ENCODE data around the gene SSH2. TPM values are rescaled to one million over a fixed set of nuclear protein-coding genes. Genes with fewer than 3 reads are reported as not detected.
A peak's percentile ranks its signal among the peaks of the same experiment; 100 is the strongest.
"Not testable (repeated sequence)": the region's sequence is repeated elsewhere in the genome, so short reads cannot be mapped to it uniquely, and the experiment has no call there.

SSH2 gene
- total RNA-seq, 1 donor from 2014 or later = 37.6 TPM

DNA sequence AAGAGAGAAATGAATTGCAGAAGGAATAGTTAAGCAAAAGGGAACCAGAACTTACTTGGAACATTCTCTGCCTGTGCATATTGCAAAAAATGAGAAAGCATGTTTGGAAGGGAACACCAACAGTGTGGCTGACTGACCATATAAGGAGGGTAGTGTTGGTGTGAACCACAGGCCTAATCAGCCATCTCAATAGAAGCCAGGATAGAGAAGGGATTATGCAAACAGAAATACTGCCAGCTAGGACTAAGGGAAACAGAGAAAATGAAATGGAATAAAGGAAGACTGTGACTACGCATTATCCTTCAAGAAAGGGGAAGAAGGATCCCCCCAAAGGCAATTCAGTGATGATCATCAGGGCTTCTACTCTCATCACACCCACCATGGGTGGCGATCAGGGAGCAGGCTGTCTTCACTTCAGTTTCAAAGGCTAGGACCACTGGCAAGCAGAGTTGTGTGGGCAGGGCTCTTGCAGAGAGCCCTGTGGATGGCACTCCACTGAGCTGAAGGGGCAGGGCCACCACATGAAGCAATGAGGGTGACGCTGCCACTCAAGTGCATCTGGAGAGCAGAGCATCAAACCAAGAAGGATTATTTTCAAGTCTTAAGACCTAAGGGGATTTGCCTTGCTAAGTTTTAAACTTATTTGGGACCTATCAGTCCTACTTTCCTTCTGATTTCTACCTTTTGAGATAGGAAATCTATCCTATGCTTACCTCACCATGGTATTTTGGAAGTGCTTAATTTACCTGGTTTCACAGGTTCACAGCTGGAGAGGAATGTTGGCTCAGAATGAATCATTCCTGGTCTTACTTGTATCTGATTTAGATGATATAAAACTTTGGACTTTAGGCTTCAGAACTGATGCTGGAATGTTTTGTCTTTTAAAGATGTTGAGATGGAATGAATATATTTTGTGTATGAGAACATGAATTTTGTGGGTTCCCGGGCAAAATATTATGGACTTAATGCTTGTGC lies 140.5 kb downstream of the SSH2 start:
- no peaks in the 10 kb centered on the region for H3K4me1 ChIP-seq
- no peak for DNase-seq (ENCODE audit: extremely low spot score in 2 of 2)
- intact Hi-C loops (cut with DNase I) = loop anchor here (5.0 kb wide), 1 partner anchor 212 kb away; no protein-coding TSS in a partner anchor
- H3K27ac ChIP-seq = no peak overlapping the region
- H3K27me3 ChIP-seq = no peaks in the 10 kb centered on the region
- H3K4me3 ChIP-seq = no peak overlapping the region
- H3K9me3 ChIP-seq = no peaks in the 10 kb centered on the region
- TF ChIP-seq POLR2A (IDR thresholded peaks at IDR 0.05) (no peak), POLR2AphosphoS5 (IDR thresholded peaks at IDR 0.05; ENCODE audit: insufficient read depth in 1 of 2, low read depth in 1 of 2) (no peak)
- TF ChIP-seq, protein P1, sequence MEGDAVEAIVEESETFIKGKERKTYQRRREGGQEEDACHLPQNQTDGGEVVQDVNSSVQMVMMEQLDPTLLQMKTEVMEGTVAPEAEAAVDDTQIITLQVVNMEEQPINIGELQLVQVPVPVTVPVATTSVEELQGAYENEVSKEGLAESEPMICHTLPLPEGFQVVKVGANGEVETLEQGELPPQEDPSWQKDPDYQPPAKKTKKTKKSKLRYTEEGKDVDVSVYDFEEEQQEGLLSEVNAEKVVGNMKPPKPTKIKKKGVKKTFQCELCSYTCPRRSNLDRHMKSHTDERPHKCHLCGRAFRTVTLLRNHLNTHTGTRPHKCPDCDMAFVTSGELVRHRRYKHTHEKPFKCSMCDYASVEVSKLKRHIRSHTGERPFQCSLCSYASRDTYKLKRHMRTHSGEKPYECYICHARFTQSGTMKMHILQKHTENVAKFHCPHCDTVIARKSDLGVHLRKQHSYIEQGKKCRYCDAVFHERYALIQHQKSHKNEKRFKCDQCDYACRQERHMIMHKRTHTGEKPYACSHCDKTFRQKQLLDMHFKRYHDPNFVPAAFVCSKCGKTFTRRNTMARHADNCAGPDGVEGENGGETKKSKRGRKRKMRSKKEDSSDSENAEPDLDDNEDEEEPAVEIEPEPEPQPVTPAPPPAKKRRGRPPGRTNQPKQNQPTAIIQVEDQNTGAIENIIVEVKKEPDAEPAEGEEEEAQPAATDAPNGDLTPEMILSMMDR (IDR thresholded peaks at IDR 0.05) = no peak
- H3K36me3 ChIP-seq = no peaks in the 10 kb centered on the region

DNA sequence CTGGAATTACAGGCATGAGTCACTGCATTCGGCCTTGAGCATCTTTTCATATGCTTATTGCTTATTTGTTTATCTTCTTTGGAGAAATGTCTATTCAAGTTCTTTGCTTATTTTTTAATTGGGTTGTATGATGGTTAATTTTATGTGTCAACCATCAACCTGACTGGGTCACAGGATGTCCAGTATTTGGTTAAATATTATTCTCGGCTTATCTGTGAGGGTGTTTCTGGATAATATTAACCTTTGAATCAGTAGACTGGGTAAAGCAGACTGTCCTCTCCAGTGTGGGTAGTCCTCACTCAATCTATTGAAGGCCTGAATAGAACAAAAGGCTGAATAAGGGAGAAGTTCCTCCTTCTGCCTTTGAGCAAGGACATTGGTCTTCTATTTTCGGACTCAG lies 142.0 kb downstream of the SSH2 start:
- H3K27ac ChIP-seq = no peak overlapping the region
- no peaks in the 10 kb centered on the region for H3K9me3 ChIP-seq
- no peaks in the 10 kb centered on the region for H3K4me1 ChIP-seq
- no peak overlapping the region for H3K4me3 ChIP-seq
- TF ChIP-seq, protein P1 (IDR thresholded peaks at IDR 0.05) = no peak
- TF ChIP-seq POLR2AphosphoS5 (IDR thresholded peaks at IDR 0.05; ENCODE audit: insufficient read depth in 1 of 2, low read depth in 1 of 2) (no peak), POLR2A (IDR thresholded peaks at IDR 0.05) (no peak)
- no peak for DNase-seq (ENCODE audit: extremely low spot score in 2 of 2)
- H3K36me3 ChIP-seq = no peaks in the 10 kb centered on the region
- no peaks in the 10 kb centered on the region for H3K27me3 ChIP-seq
- intact Hi-C loops (cut with DNase I) = loop anchor here (5.0 kb wide), 1 partner anchor 211 kb away; no protein-coding TSS in a partner anchor

DNA sequence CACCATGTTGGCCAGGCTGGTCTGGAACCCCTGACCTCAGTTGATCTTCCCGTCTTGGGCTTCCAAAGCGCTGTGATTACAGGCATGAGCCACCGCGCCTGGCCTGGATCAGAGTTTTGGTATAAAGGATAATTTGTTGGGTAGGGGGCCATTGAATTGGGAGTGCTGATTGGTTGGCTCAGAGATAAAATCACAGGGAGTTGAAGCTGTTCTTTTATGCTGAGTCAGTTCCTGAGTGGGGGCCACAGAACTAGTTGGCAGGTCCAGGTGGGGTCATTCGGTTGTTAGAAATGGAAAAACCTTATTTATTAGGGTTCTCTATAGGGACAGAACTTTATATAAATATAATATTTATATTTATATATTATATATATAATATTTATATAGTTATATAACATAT lies 147.1 kb downstream of the SSH2 start:
- Histone ChIP-seq H3K27me3 (no peaks in the 10 kb centered on the region), H3K27ac (no peak overlapping the region), H3K36me3 (no peaks in the 10 kb centered on the region), H3K4me3 (no peak overlapping the region), H3K4me1 (peaks cover 4% of the 10 kb centered on the region), H3K9me3 (no peaks in the 10 kb centered on the region)
- intact Hi-C loops (cut with DNase I) = no loop called here
- TF ChIP-seq, protein P1 (IDR thresholded peaks at IDR 0.05) = no peak
- DNase-seq (ENCODE audit: extremely low spot score in 2 of 2) = no peak

DNA sequence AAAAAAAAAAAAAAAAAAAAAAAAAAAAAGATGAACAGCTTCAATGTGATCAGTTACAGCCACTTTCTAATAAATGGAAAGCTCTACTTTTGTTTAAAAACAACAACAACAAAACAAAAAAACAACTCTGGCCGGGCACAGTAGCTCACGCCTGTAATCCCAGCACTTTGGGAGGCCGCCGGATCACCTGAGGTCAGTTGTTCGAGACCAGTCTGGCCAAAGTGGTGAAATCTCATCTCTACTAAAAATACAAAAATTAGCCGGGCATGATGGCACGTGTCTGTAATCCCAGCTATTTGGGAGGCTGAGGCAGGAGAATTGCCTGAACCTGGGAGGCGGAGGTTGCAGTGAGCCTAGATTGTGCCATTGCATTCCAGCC lies 150.2 kb downstream of the SSH2 start:
- H3K27ac ChIP-seq; H3K9me3 ChIP-seq; H3K36me3 ChIP-seq; DNase-seq (ENCODE audit: extremely low spot score in 2 of 2); H3K4me1 ChIP-seq; H3K27me3 ChIP-seq; H3K4me3 ChIP-seq: not testable (repeated sequence)
- intact Hi-C loops (cut with DNase I) = loop anchor here (5.0 kb wide), 1 partner anchor 148 kb away; no protein-coding TSS in a partner anchor

DNA sequence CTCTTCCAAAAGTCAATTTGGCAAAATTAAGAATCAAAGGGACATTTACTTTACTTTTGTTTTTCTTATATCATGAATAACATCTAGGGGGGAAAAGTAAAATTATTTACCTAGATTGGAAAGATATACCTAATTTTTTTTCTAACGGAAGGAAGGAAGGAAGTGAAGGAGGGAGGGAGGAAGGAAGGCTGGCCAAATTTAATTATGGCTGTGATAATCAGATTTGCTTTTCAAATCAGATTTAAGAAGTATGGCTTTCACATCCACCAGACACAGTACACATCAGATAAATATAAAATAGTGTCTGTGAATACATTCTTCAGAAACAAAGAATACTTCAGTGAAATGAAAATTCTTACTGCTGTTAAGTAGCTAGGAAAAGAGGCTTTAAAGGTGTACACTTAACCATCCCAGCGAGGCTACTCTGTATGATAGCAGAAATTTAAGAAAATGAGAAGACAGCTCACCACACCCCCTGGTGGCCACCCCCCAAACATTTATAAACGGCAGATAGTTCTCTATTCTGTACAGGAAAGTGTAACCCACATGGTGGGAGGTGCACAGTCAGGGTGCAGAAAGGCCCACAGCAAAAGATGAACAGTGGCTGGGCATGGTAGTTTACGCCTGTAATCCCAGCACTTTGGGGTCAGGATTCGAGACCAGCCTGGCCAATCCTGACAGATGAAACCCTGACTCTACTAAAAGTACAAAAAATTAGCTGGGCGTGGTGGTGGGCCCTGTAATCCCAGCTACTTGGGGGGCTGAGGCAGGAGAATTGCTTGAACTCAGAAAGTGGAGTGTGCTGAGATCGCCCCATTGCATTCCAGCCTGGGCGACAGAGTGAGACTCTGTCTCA lies 150.8 kb downstream of the SSH2 start:
- Histone ChIP-seq H3K4me3 (no peak overlapping the region), H3K36me3 (no peaks in the 10 kb centered on the region), H3K27me3 (no peaks in the 10 kb centered on the region), H3K4me1 (peaks cover 4% of the 10 kb centered on the region), H3K27ac (no peak overlapping the region), H3K9me3 (no peaks in the 10 kb centered on the region)
- TF ChIP-seq, protein P1 (IDR thresholded peaks at IDR 0.05) = peak; percentile 64 to 86 (median 72)
- TF ChIP-seq POLR2AphosphoS5 (IDR thresholded peaks at IDR 0.05; ENCODE audit: insufficient read depth in 1 of 2, low read depth in 1 of 2) = peak in 1 of 2 donors; percentile 22
- TF ChIP-seq POLR2A (IDR thresholded peaks at IDR 0.05) = no peak
- DNase-seq (ENCODE audit: extremely low spot score in 2 of 2) = no peak
- intact Hi-C loops (cut with DNase I) = loop anchor here (5.0 kb wide), 1 partner anchor 147 kb away; no protein-coding TSS in a partner anchor
